IPS-15b (cell line): ENCODE results near the gene DLX4.
A peak's percentile ranks its signal among the peaks of the same experiment; 100 is the strongest.

ENCODE experiments used
- H3K27me3 ChIP-seq: one replicate; pipeline ENCODE4 v1.6.1; 2013; ENCODE audit warnings: low read length; ENCODE audit not compliant: control insufficient read depth, insufficient read depth
- H3K36me3 ChIP-seq: one replicate; pipeline ENCODE4 v1.6.1; 2013; ENCODE audit warnings: low read length; ENCODE audit not compliant: control insufficient read depth, insufficient read depth
- H3K4me1 ChIP-seq: one replicate; pipeline ENCODE4 v1.6.1; 2013; ENCODE audit warnings: mild to moderate bottlenecking, low read length; ENCODE audit not compliant: control insufficient read depth, insufficient read depth
- H3K4me3 ChIP-seq: one replicate; pipeline ENCODE4 v1.5.1; 2013; ENCODE audit warnings: low read depth, low read length
- H3K9ac ChIP-seq: one replicate; pipeline ENCODE4 v1.6.1; 2013; ENCODE audit warnings: low read depth, mild to moderate bottlenecking, low read length
- H3K9me3 ChIP-seq: one replicate; pipeline ENCODE4 v1.6.1; 2013; ENCODE audit warnings: mild to moderate bottlenecking, low read length; ENCODE audit not compliant: control insufficient read depth, insufficient read depth

Gene DLX4

GRCh38 chr17:49969134-49969759 lies at the start of gene DLX4:
TSS of gene DLX4 (plus strand) at chr17:49969190. CDS start at chr17:49969469, 279 bp downstream.
- Histone ChIP-seq H3K9me3 (no peaks in the 10 kb centered on the region), H3K9ac (peak within 1 kb of the TSS; percentile 37), H3K4me1 (peaks cover 7% of the 10 kb centered on the region), H3K36me3 (no peaks in the 10 kb centered on the region), H3K27me3 (peaks cover 91% of the 10 kb centered on the region), H3K4me3 (peak within 1 kb of the TSS; percentile 76)

GRCh38 chr17:49920030-49920769 lies 48.8 kb upstream of the DLX4 start:
- Histone ChIP-seq H3K9me3 (no peaks in the 10 kb centered on the region), H3K36me3 (no peaks in the 10 kb centered on the region), H3K9ac (no peak overlapping the region), H3K4me3 (no peak overlapping the region), H3K4me1 (peaks cover 8% of the 10 kb centered on the region), H3K27me3 (peaks cover 20% of the 10 kb centered on the region)

GRCh38 chr17:49922095-49922494 lies 46.9 kb upstream of the DLX4 start:
- H3K27me3 ChIP-seq = peaks cover 3% of the 10 kb centered on the region
- H3K36me3 ChIP-seq = no peaks in the 10 kb centered on the region
- no peak overlapping the region for H3K9ac ChIP-seq
- no peak overlapping the region for H3K4me3 ChIP-seq
- no peaks in the 10 kb centered on the region for H3K4me1 ChIP-seq
- no peaks in the 10 kb centered on the region for H3K9me3 ChIP-seq

- Histone ChIP-seq H3K9ac (no peak overlapping the region), H3K4me1 (no peaks in the 10 kb centered on the region), H3K9me3 (no peaks in the 10 kb centered on the region), H3K27me3 (peaks cover 3% of the 10 kb centered on the region), H3K4me3 (no peak overlapping the region), H3K36me3 (no peaks in the 10 kb centered on the region)
Measured at GRCh38 chr17:49924116-49924515, 44.9 kb upstream of the DLX4 start.

- peaks cover 3% of the 10 kb centered on the region for H3K27me3 ChIP-seq
- no peaks in the 10 kb centered on the region for H3K9me3 ChIP-seq
- H3K4me1 ChIP-seq = no peaks in the 10 kb centered on the region
- H3K36me3 ChIP-seq = no peaks in the 10 kb centered on the region
- H3K4me3 ChIP-seq = no peak overlapping the region
- H3K9ac ChIP-seq = no peak overlapping the region
Measured at GRCh38 chr17:49924589-49924988, 44.4 kb upstream of the DLX4 start.

GRCh38 chr17:49925921-49926320 lies 43.1 kb upstream of the DLX4 start:
- Histone ChIP-seq H3K27me3 (peaks cover 3% of the 10 kb centered on the region), H3K36me3 (no peaks in the 10 kb centered on the region), H3K4me1 (no peaks in the 10 kb centered on the region), H3K4me3 (no peak overlapping the region), H3K9ac (no peak overlapping the region), H3K9me3 (no peaks in the 10 kb centered on the region)

- Histone ChIP-seq H3K4me1 (no peaks in the 10 kb centered on the region), H3K36me3 (no peaks in the 10 kb centered on the region), H3K4me3 (no peak overlapping the region), H3K9me3 (no peaks in the 10 kb centered on the region), H3K9ac (no peak overlapping the region), H3K27me3 (peaks cover 3% of the 10 kb centered on the region)
Measured at GRCh38 chr17:49926886-49927285, 42.1 kb upstream of the DLX4 start.

GRCh38 chr17:49928126-49928800 lies 40.7 kb upstream of the DLX4 start:
- no peak overlapping the region for H3K4me3 ChIP-seq
- no peaks in the 10 kb centered on the region for H3K36me3 ChIP-seq
- peaks cover 3% of the 10 kb centered on the region for H3K27me3 ChIP-seq
- H3K9me3 ChIP-seq = no peaks in the 10 kb centered on the region
- no peaks in the 10 kb centered on the region for H3K4me1 ChIP-seq
- no peak overlapping the region for H3K9ac ChIP-seq

- H3K4me1 ChIP-seq = no peaks in the 10 kb centered on the region
- H3K36me3 ChIP-seq = no peaks in the 10 kb centered on the region
- H3K4me3 ChIP-seq = no peak overlapping the region
- peaks cover 3% of the 10 kb centered on the region for H3K27me3 ChIP-seq
- no peak overlapping the region for H3K9ac ChIP-seq
- H3K9me3 ChIP-seq = no peaks in the 10 kb centered on the region
Measured at GRCh38 chr17:49928837-49929475, 40.0 kb upstream of the DLX4 start.

GRCh38 chr17:49930880-49931279 lies 38.1 kb upstream of the DLX4 start:
- Histone ChIP-seq H3K4me1 (no peaks in the 10 kb centered on the region), H3K9ac (no peak overlapping the region), H3K36me3 (no peaks in the 10 kb centered on the region), H3K27me3 (no peaks in the 10 kb centered on the region), H3K9me3 (no peaks in the 10 kb centered on the region), H3K4me3 (no peak overlapping the region)

GRCh38 chr17:49931416-49932137 lies 37.4 kb upstream of the DLX4 start:
- Histone ChIP-seq H3K4me1 (no peaks in the 10 kb centered on the region), H3K9me3 (no peaks in the 10 kb centered on the region), H3K4me3 (no peak overlapping the region), H3K36me3 (no peaks in the 10 kb centered on the region), H3K9ac (no peak overlapping the region), H3K27me3 (no peaks in the 10 kb centered on the region)
